Trophoblast cell (in vitro differentiated cells and primary cell): Measurements from ENCODE around the gene GID8.

Source experiments
- DNase-seq, 2 donors: peaks; one replicate each; pipeline ENCODE4 v3.0.0-alpha.2; 2016
- H2AFZ ChIP-seq: 2 replicates; pipeline ENCODE4 v1.6.1; 2013; ENCODE audit warnings: low read length, moderate library complexity, mild to moderate bottlenecking; ENCODE audit not compliant: insufficient read depth, poor library complexity
- H2AK5ac ChIP-seq: 2 replicates; pipeline ENCODE4 v1.6.1; 2013; ENCODE audit warnings: mild to moderate bottlenecking, low read length
- H2BK120ac ChIP-seq: 2 replicates; pipeline ENCODE4 v1.6.1; 2013; ENCODE audit warnings: low read length, mild to moderate bottlenecking, moderate library complexity; ENCODE audit not compliant: insufficient read depth, poor library complexity
- H2BK12ac ChIP-seq: 2 replicates; pipeline ENCODE4 v1.6.1; 2013; ENCODE audit warnings: mild to moderate bottlenecking, low read length, moderate library complexity
- H2BK5ac ChIP-seq: 2 replicates; pipeline ENCODE4 v1.6.1; 2013; ENCODE audit warnings: low read length, low read depth, moderate library complexity, mild to moderate bottlenecking; ENCODE audit not compliant: poor library complexity
- H3K14ac ChIP-seq: 2 replicates; pipeline ENCODE4 v1.6.1; 2013; ENCODE audit warnings: mild to moderate bottlenecking, low read length
- H3K18ac ChIP-seq: 2 replicates; pipeline ENCODE4 v1.6.1; 2013; ENCODE audit warnings: mild to moderate bottlenecking, low read length
- H3K23ac ChIP-seq: 2 replicates; pipeline ENCODE4 v1.6.1; 2013; ENCODE audit warnings: low read length
- H3K27ac ChIP-seq: 2 replicates; pipeline ENCODE4 v1.5.1; 2013; ENCODE audit warnings: low read depth, mild to moderate bottlenecking, inconsistent platforms, low read length, moderate library complexity
- H3K27me3 ChIP-seq: 2 replicates; pipeline ENCODE4 v1.6.1; 2013; ENCODE audit warnings: inconsistent platforms, mild to moderate bottlenecking, low read length, moderate library complexity; ENCODE audit not compliant: insufficient read depth
- H3K36me3 ChIP-seq, 2 experiments: 1 replicate in 1 of 2; 2 replicates in 1 of 2; pipeline ENCODE4 v1.6.1; 2013; ENCODE audit warnings: low read length in 2 of 2, mild to moderate bottlenecking in 2 of 2, moderate library complexity in 1 of 2; ENCODE audit not compliant: insufficient read depth in 2 of 2, control insufficient read depth in 1 of 2
- H3K4ac ChIP-seq: 2 replicates; pipeline ENCODE4 v1.6.1; 2013; ENCODE audit warnings: low read depth, mild to moderate bottlenecking, low read length, moderate library complexity
- H3K4me1 ChIP-seq, 2 experiments: 1 replicate in 1 of 2; 2 replicates in 1 of 2; pipeline ENCODE4 v1.6.1; 2013; ENCODE audit warnings: low read length in 2 of 2, mild to moderate bottlenecking in 2 of 2, moderate library complexity in 1 of 2; ENCODE audit not compliant: insufficient read depth in 2 of 2, control insufficient read depth in 1 of 2
- H3K4me2 ChIP-seq: 2 replicates; pipeline ENCODE4 v1.6.1; 2013; ENCODE audit warnings: inconsistent platforms, mild to moderate bottlenecking, low read length, moderate library complexity
- H3K4me3 ChIP-seq: 2 replicates; pipeline ENCODE4 v1.5.1; 2013; ENCODE audit warnings: mild to moderate bottlenecking, low read depth, low read length, inconsistent platforms
- H3K79me1 ChIP-seq: one replicate; pipeline ENCODE4 v1.6.1; 2013; ENCODE audit warnings: low read length
- H3K79me2 ChIP-seq: 2 replicates; pipeline ENCODE4 v1.6.1; 2013; ENCODE audit warnings: low read length, mild to moderate bottlenecking; ENCODE audit not compliant: control insufficient read depth, insufficient read depth, poor library complexity
- H3K9ac ChIP-seq: 2 replicates; pipeline ENCODE4 v1.6.1; 2013; ENCODE audit warnings: mild to moderate bottlenecking, low read length
- H3K9me3 ChIP-seq: 2 replicates; pipeline ENCODE4 v1.6.1; 2013; ENCODE audit warnings: low read depth, mild to moderate bottlenecking, control low read depth, inconsistent platforms, low read length; ENCODE audit not compliant: insufficient read depth
- H4K12ac ChIP-seq: 2 replicates; pipeline ENCODE4 v1.6.1; 2013; ENCODE audit warnings: low read depth, mild to moderate bottlenecking, low read length, moderate library complexity
- H4K8ac ChIP-seq: 2 replicates; pipeline ENCODE4 v1.6.1; 2013; ENCODE audit warnings: low read depth, mild to moderate bottlenecking, low read length, moderate library complexity
- H4K91ac ChIP-seq: one replicate; pipeline ENCODE4 v1.6.1; 2013; ENCODE audit warnings: low read depth, mild to moderate bottlenecking, low read length, moderate library complexity
- WGBS: extraction: QIAGEN DNeasy Blood & Tissue Kit; methylation state at CpG from one replicate; pipeline ENCODE4 v1.1.7; 2013; ENCODE audit warnings: missing lambda C conversion rate; ENCODE audit not compliant: insufficient read length, insufficient coverage; ENCODE audit errors: extremely low coverage; 5-methylcytosine and 5-hydroxymethylcytosine counted together

Gene GID8

GRCh38 chr20:62927128-62927705 lies 10.7 kb upstream of the GID8 start:
- Histone ChIP-seq H2BK120ac (no peak overlapping the region), H3K9me3 (no peaks in the 10 kb centered on the region)

GRCh38 chr20:62928246-62928939 lies 9.6 kb upstream of the GID8 start:
- Histone ChIP-seq H3K9me3 (no peaks in the 10 kb centered on the region), H3K4me3 (no peak overlapping the region), H3K36me3 (peaks cover 2 to 4% of the 10 kb centered on the region in 2 experiments), H3K18ac (peak overlapping the region; percentile 38), H4K91ac (no peak overlapping the region), H4K12ac (no peak overlapping the region), H3K23ac (no peak overlapping the region), H3K79me2 (peaks cover 30% of the 10 kb centered on the region), H2BK120ac (no peak overlapping the region), H3K79me1 (peaks cover 22% of the 10 kb centered on the region), H2BK12ac (no peak overlapping the region), H3K14ac (peak overlapping the region; percentile 22), H3K9ac (peak overlapping the region; percentile 44), H3K27me3 (no peaks in the 10 kb centered on the region), H3K4ac (peak overlapping the region; percentile 48), H3K27ac (peak overlapping the region; percentile 85), H2BK5ac (peak overlapping the region; percentile 11), H2AK5ac (no peak overlapping the region), H4K8ac (no peak overlapping the region), H3K4me1 (peaks cover 15 to 30% of the 10 kb centered on the region in 2 experiments), H3K4me2 (peak overlapping the region; percentile 62), H2AFZ (no peak overlapping the region)
- no CpG with 5 or more reads among the region's 14 CpGs for WGBS
- DNase-seq, result peak in 1 of 2 donors; percentile 28

More at GRCh38 chr20:62927128-62927705, 10.7 kb upstream of the GID8 start:
- H2BK5ac ChIP-seq, result no peak overlapping the region
- no peak overlapping the region for H4K12ac ChIP-seq
- DNase-seq, result no peak
- no CpG with 5 or more reads among the region's 12 CpGs for WGBS
- H3K9ac ChIP-seq, result peak overlapping the region; percentile 71
- H3K36me3 ChIP-seq, result peaks cover 2% of the 10 kb centered on the region in 2 experiments
- H3K18ac ChIP-seq, result no peak overlapping the region
- peaks cover 39% of the 10 kb centered on the region for H3K79me2 ChIP-seq
- peak overlapping the region; percentile 61 for H3K27ac ChIP-seq
- no peak overlapping the region for H3K23ac ChIP-seq
- peak overlapping the region; percentile 0 for H3K14ac ChIP-seq
- no peaks in the 10 kb centered on the region for H3K27me3 ChIP-seq
- H3K4ac ChIP-seq, result peak overlapping the region; percentile 25
- H2AFZ ChIP-seq, result no peak overlapping the region
- peak overlapping the region; percentile 97 for H3K4me2 ChIP-seq
- peaks cover 24 to 33% of the 10 kb centered on the region in 2 experiments for H3K4me1 ChIP-seq
- H4K91ac ChIP-seq, result no peak overlapping the region
- H2AK5ac ChIP-seq, result no peak overlapping the region
- no peak overlapping the region for H2BK12ac ChIP-seq
- H3K4me3 ChIP-seq, result peak overlapping the region; percentile 77
- peak overlapping the region; percentile 40 for H4K8ac ChIP-seq
- H3K79me1 ChIP-seq, result peaks cover 22% of the 10 kb centered on the region

GRCh38 chr20:62929051-62929538 lies 8.9 kb upstream of the GID8 start:
- Histone ChIP-seq H2BK120ac (no peak overlapping the region), H3K18ac (no peak overlapping the region), H3K4me1 (peaks cover 14 to 30% of the 10 kb centered on the region in 2 experiments), H4K8ac (peak overlapping the region; percentile 42), H3K9me3 (no peaks in the 10 kb centered on the region), H3K79me2 (peaks cover 31% of the 10 kb centered on the region), H3K4me2 (peak overlapping the region; percentile 62), H4K12ac (no peak overlapping the region), H2BK5ac (peak overlapping the region; percentile 11), H4K91ac (peak overlapping the region; percentile 2), H2BK12ac (no peak overlapping the region), H3K27ac (peak overlapping the region; percentile 85), H3K4ac (peak overlapping the region; percentile 21), H3K23ac (no peak overlapping the region), H3K79me1 (peaks cover 22% of the 10 kb centered on the region), H3K4me3 (no peak overlapping the region), H2AFZ (no peak overlapping the region), H2AK5ac (no peak overlapping the region), H3K14ac (no peak overlapping the region), H3K9ac (no peak overlapping the region), H3K36me3 (peaks cover 7 to 8% of the 10 kb centered on the region in 2 experiments), H3K27me3 (no peaks in the 10 kb centered on the region)
- DNase-seq, result peak; percentile 80 to 84
- WGBS, result no CpG with 5 or more reads among the region's 44 CpGs

GRCh38 chr20:62931464-62931863 lies 6.5 kb upstream of the GID8 start:
- no peak overlapping the region for H3K9ac ChIP-seq
- H3K4me3 ChIP-seq, result no peak overlapping the region
- peak overlapping the region; percentile 60 for H3K4ac ChIP-seq
- no peak overlapping the region for H2AFZ ChIP-seq
- H4K91ac ChIP-seq, result no peak overlapping the region
- no peak for DNase-seq
- no peak overlapping the region for H3K4me2 ChIP-seq
- peaks cover 30% of the 10 kb centered on the region for H3K79me2 ChIP-seq
- no CpG with 5 or more reads among the region's 9 CpGs for WGBS
- no peak overlapping the region for H3K27ac ChIP-seq
- H4K8ac ChIP-seq, result no peak overlapping the region
- H4K12ac ChIP-seq, result no peak overlapping the region
- no peak overlapping the region for H3K23ac ChIP-seq
- peaks cover 16% of the 10 kb centered on the region for H3K79me1 ChIP-seq
- H2BK12ac ChIP-seq, result no peak overlapping the region
- H3K4me1 ChIP-seq, result peaks cover 22 to 30% of the 10 kb centered on the region in 2 experiments
- no peak overlapping the region for H2AK5ac ChIP-seq
- H3K36me3 ChIP-seq, result peaks cover 17% of the 10 kb centered on the region in 2 experiments
- no peak overlapping the region for H3K14ac ChIP-seq
- H3K18ac ChIP-seq, result no peak overlapping the region
- H3K9me3 ChIP-seq, result no peaks in the 10 kb centered on the region
- no peaks in the 10 kb centered on the region for H3K27me3 ChIP-seq
- H2BK5ac ChIP-seq, result no peak overlapping the region
- H2BK120ac ChIP-seq, result no peak overlapping the region
